PC-9 (cell line): ENCODE results near the gene CADM2.

Experiments
- CTCF ChIP-seq: fragments of 200-600 bp; sonication (generic); conservative IDR thresholded peaks from 2 replicates; pipeline ENCODE4 v1.6.1; 2017; ENCODE audit warnings: mixed run types, antibody characterized with exemption, mild to moderate bottlenecking, moderate library complexity
- EZH2 ChIP-seq: fragments of 200-600 bp; sonication (generic); IDR thresholded peaks from 2 replicates; pipeline ENCODE4 v1.8.0; 2017; ENCODE audit warnings: antibody characterized with exemption, low read depth

GRCh38 chr3:85185495-85185894 lies 226.7 kb downstream of the CADM2 start:
- TF ChIP-seq CTCF, result no peak
- TF ChIP-seq EZH2, result no peak
